Nephron (organoid): ENCODE data around the gene CREG2.
A peak's percentile ranks its signal among the peaks of the same experiment; 100 is the strongest.

Source experiments
- H3K27ac Mint-ChIP-seq, 3 experiments: 2 replicates each; pipeline ENCODE4 v1.8.0; 2020; ENCODE audit warnings: mixed read lengths in 3 of 3, mild to moderate bottlenecking in 2 of 3, moderate library complexity in 1 of 3
- H3K27me3 Mint-ChIP-seq: 2 replicates; pipeline ENCODE4 v1.8.0; 2021; ENCODE audit warnings: low read depth, mild to moderate bottlenecking, moderate library complexity, mixed read lengths
- H3K36me3 Mint-ChIP-seq: 2 replicates; pipeline ENCODE4 v1.8.0; 2020; ENCODE audit warnings: low read depth, mixed read lengths
- H3K4me1 Mint-ChIP-seq: 2 replicates; pipeline ENCODE4 v1.8.0; 2020; ENCODE audit warnings: mixed read lengths
- H3K4me3 Mint-ChIP-seq, 3 experiments: 2 replicates each; pipeline ENCODE4 v1.8.0; 2020; ENCODE audit warnings: mild to moderate bottlenecking in 3 of 3, mixed read lengths in 3 of 3, moderate library complexity in 2 of 3
- H3K9me3 Mint-ChIP-seq: 2 replicates; pipeline ENCODE4 v1.8.0; 2020; ENCODE audit warnings: mixed read lengths
- CTCF ChIP-seq, 3 experiments: fragments of 200-600 bp; sonication (generic); IDR thresholded peaks; one replicate each; pipeline ENCODE4 v1.5.0; 2021; ENCODE audit warnings: antibody characterized with exemption in 3 of 3; ENCODE audit not compliant: unreplicated experiment in 3 of 3

Gene CREG2

GRCh38 chr2:101310090-101310833, 77.0 kb downstream of the CREG2 start:
- no peak for TF ChIP-seq CTCF (IDR thresholded peaks at IDR 0.05; ENCODE audit: unreplicated experiment in 3 of 3)
- Mint-ChIP-seq H3K27me3 (no peaks in the 10 kb centered on the region), H3K4me1 (peaks cover 22% of the 10 kb centered on the region), H3K36me3 (peaks cover 9% of the 10 kb centered on the region), H3K4me3 (peak overlapping the region; percentile 73 to 97 (median 80)), H3K27ac (peak overlapping the region in 2 of 3 experiments; percentile 25 to 68), H3K9me3 (no peaks in the 10 kb centered on the region)

GRCh38 chr2:101308432-101309210, 78.7 kb downstream of the CREG2 start, which contains the start of gene RNF149:
Gene RNF149 (minus strand): TSS chr2:101308701. CDS start chr2:101308588, 113 bp downstream.
- H3K9me3 Mint-ChIP-seq = no peaks in the 10 kb centered on the region
- TF ChIP-seq CTCF (IDR thresholded peaks at IDR 0.05; ENCODE audit: unreplicated experiment in 3 of 3) = no peak
- peak within 1 kb of the TSS; percentile 73 to 89 (median 85) for H3K27ac Mint-ChIP-seq
- peaks cover 24% of the 10 kb centered on the region for H3K4me1 Mint-ChIP-seq
- no peaks in the 10 kb centered on the region for H3K27me3 Mint-ChIP-seq
- H3K4me3 Mint-ChIP-seq = peak within 1 kb of the TSS; percentile 84 to 97 (median 95)
- peaks cover 14% of the 10 kb centered on the region for H3K36me3 Mint-ChIP-seq

GRCh38 chr2:101307950-101308431, 79.3 kb downstream of the CREG2 start:
- Mint-ChIP-seq H3K9me3 (no peaks in the 10 kb centered on the region), H3K36me3 (peaks cover 14% of the 10 kb centered on the region), H3K4me3 (peak overlapping the region; percentile 84 to 97 (median 95)), H3K4me1 (peaks cover 24% of the 10 kb centered on the region), H3K27ac (peak overlapping the region; percentile 31 to 72 (median 59)), H3K27me3 (no peaks in the 10 kb centered on the region)
- no peak for TF ChIP-seq CTCF (IDR thresholded peaks at IDR 0.05; ENCODE audit: unreplicated experiment in 3 of 3)

GRCh38 chr2:101307503-101307902, 79.8 kb downstream of the CREG2 start:
- H3K4me1 Mint-ChIP-seq = peaks cover 24% of the 10 kb centered on the region

GRCh38 chr2:101306410-101306809, 80.9 kb downstream of the CREG2 start:
- Mint-ChIP-seq H3K27me3 (no peaks in the 10 kb centered on the region), H3K27ac (peak overlapping the region; percentile 14 to 59 (median 21)), H3K4me1 (peaks cover 24% of the 10 kb centered on the region), H3K9me3 (no peaks in the 10 kb centered on the region), H3K4me3 (peak overlapping the region; percentile 84 to 97 (median 95)), H3K36me3 (peaks cover 22% of the 10 kb centered on the region)
- TF ChIP-seq CTCF (IDR thresholded peaks at IDR 0.05; ENCODE audit: unreplicated experiment in 3 of 3) = no peak

More at GRCh38 chr2:101307503-101307902, 79.8 kb downstream of the CREG2 start:
- Mint-ChIP-seq H3K27ac (peak overlapping the region; percentile 31 to 72 (median 59)), H3K9me3 (no peaks in the 10 kb centered on the region), H3K27me3 (no peaks in the 10 kb centered on the region), H3K36me3 (peaks cover 16% of the 10 kb centered on the region), H3K4me3 (peak overlapping the region; percentile 84 to 97 (median 95))
- TF ChIP-seq CTCF (IDR thresholded peaks at IDR 0.05; ENCODE audit: unreplicated experiment in 3 of 3) = no peak
